Activated CD8-positive, alpha-beta memory T cell treated with anti-CD3 and anti-CD28 coated beads for 48 hours (primary cell): ENCODE data around the gene AXIN1.
"Not testable (repeated sequence)": the region's sequence is repeated elsewhere in the genome, so short reads cannot be mapped to it uniquely, and the experiment has no call there.

Experiments used
- DNase-seq, 3 experiments: peaks; one replicate each; pipeline ENCODE4 v3.0.0-alpha.2; 2020; ENCODE audit warnings: low read depth in 2 of 3, low spot score in 2 of 3

AXIN1 gene, protein sequence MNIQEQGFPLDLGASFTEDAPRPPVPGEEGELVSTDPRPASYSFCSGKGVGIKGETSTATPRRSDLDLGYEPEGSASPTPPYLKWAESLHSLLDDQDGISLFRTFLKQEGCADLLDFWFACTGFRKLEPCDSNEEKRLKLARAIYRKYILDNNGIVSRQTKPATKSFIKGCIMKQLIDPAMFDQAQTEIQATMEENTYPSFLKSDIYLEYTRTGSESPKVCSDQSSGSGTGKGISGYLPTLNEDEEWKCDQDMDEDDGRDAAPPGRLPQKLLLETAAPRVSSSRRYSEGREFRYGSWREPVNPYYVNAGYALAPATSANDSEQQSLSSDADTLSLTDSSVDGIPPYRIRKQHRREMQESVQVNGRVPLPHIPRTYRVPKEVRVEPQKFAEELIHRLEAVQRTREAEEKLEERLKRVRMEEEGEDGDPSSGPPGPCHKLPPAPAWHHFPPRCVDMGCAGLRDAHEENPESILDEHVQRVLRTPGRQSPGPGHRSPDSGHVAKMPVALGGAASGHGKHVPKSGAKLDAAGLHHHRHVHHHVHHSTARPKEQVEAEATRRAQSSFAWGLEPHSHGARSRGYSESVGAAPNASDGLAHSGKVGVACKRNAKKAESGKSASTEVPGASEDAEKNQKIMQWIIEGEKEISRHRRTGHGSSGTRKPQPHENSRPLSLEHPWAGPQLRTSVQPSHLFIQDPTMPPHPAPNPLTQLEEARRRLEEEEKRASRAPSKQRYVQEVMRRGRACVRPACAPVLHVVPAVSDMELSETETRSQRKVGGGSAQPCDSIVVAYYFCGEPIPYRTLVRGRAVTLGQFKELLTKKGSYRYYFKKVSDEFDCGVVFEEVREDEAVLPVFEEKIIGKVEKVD

DNA sequence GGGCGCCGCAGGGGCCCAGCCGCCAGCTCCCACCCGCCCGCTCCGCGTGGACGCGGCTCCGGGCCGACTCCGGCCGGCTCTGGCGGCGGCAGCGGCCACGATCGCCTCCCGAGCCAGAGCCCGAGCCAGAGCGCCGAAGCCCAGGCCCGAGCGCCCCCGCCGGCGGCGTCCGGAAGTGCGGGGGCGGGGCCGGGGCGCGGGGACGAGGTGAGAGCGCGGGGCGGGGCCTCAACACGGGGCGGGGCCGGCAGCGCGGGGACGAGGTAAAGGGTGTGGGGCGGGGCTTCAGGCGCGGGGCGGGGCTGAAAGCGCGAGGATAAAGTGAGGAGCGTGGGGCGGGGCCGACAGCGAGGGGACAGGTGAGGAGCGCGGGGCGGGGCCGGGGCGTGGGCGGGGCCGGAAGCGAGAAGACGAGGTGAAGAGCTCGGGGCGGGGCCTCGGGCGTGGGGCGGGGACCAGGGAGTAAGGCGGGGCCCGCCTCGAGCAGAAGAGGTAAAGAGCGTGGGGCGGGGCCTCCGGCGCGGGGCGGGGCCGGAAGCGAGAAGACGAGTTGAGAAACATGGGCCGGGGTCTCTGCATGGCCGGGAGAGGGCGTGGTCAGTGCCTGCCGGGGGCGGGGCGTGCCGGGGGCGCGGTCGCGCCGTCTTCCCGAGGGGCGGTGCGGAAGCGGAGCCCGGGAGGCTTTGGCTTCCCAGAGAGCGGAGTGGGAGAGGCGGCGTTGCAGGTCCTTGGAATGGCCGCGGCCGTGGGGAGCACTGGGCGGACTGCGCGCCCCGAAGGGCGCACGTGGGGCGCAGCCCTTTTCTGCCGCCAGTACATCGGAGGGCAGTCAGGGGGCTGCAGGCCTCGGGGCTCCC lies at the start of gene AXIN1:
Gene AXIN1, minus strand, starts transcription at position 177 of the 857 bp plus-strand sequence. CDS start 5,698 bp downstream, outside the sequence.
- DNase-seq = peak; percentile 99 to 100 (median 100)

DNA sequence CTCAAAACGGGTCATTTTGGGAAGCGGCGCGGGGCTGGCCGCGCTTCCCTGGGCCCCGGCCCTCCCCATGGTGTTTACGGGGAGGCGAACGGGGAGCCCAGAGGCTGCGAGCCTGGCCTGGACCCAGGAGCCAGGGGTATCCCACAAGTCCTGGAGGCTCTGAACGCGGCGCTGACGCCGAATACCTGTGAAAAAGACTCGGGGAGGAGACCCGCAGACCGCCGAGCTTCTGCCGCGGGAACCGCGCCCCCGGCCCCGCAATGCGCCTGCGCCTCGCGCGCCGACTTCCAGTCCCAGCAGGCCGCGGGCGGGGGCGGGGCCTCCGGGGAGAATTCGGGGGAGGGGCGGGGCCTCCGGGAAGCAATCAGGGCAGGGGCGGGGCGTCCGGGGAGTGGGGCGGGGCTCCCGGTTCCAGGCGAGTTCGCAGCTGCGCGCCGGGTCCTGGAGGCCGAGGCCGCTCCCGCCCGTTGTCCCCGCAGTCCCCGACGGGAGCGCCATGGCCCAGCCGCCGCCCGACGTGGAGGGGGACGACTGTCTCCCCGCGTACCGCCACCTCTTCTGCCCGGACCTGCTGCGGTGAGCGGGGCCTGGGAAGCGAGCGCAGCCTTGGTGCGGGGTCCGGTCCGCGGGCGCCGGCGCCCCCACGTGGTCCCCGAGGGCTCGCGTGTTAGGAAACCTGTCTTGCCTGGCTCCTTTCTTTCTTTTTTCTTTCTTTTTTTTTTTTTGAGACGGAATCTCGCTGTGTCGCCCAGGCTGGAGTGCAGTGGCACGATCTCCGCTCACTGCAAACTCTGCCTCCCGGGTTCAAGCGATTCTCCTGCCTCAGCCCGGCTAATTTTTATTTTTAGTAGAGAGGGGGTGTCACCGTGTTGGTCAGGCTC lies 49.2 kb upstream of the AXIN1 start, which contains the start of gene DECR2:
Gene DECR2, plus strand, starts transcription at position 418 of the 881 bp plus-strand sequence. Its CDS starts 79 bp downstream, at position 497.
- DNase-seq = peak; percentile 96 to 100 (median 98)

DNA sequence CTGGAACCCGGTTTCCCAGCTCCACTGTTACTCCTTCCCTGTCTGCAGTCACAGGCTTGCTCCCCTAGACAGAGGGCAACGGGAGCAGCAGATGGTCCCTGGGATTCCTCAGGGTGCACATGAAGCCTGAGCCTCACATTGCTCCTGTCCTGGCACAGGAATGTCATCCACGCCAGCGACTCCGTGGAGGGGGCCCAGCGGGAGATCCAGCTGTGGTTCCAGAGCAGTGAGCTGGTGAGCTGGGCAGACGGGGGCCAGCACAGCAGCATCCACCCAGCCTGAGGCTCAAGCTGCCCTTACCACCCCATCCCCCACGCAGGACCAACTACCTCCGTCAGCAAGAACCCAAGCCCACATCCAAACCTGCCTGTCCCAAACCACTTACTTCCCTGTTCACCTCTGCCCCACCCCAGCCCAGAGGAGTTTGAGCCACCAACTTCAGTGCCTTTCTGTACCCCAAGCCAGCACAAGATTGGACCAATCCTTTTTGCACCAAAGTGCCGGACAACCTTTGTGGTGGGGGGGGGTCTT lies 47.6 kb upstream of the AXIN1 start:
- no peak for DNase-seq

DNA sequence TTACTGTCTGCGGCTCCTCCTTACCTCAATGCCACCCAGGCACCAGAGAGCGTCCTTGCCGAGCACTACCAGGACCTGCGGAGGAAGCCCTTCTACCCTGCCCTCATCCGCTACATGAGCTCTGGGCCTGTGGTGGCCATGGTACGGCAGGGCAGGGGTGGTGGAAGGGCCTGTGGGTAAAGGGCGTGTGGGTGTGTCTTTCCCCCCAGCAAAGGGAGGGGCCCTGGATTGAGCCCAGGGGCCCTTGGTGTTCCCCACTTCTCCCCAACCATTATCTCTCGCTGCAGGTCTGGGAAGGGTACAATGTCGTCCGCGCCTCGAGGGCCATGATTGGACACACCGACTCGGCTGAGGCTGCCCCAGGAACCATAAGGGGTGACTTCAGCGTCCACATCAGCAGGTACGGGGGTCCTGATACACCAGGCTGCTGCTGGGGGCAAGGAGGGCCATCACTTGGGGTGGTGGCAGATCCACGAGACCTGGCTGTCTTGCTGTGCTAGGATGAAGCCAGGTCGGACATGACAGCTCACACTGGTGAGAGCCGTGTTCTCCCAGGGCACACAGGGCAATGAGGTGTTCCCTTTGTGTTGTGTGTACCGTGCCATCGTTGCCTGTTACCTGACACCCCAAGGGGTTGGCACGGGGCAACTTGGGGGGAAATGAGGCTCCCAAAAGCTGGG lies 47.0 kb upstream of the AXIN1 start:
- no peak for DNase-seq

DNA sequence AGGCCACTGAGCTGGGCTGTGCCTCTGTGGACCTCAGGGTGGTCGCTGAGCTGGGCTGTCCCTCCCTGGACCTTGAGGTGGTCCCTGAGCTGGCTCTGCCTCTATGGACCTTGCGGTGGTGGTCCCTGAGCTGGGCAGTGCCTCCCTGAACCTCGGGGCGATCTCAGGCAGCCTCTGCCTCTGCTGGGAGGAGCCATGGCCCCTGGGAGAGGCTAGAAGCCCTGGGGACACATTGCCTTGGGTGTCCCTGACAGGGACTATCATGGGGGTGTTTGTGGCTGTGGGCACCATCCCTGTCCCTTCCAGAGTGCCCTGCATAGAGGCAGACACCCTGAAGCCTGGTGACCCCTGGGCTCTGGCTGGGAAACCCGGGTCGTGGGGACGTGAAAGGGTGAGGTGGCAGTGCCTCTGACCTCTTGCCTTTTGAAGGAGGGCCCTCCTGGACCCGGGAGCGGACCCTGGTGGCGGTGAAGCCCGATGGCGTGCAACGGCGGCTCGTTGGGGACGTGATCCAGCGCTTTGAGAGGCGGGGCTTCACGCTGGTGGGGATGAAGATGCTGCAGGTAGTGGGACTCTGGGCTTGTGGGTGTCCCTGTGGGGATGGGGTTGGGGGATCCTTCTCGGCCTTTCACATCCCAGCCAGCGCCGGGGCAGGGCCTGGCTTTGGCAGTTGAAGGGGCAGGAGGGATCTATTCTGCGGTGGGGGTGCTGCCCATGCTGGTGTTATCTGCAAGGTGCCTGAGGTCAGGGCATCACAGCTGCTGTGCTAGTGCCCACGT lies 46.2 kb upstream of the AXIN1 start:
- DNase-seq = no peak

DNA sequence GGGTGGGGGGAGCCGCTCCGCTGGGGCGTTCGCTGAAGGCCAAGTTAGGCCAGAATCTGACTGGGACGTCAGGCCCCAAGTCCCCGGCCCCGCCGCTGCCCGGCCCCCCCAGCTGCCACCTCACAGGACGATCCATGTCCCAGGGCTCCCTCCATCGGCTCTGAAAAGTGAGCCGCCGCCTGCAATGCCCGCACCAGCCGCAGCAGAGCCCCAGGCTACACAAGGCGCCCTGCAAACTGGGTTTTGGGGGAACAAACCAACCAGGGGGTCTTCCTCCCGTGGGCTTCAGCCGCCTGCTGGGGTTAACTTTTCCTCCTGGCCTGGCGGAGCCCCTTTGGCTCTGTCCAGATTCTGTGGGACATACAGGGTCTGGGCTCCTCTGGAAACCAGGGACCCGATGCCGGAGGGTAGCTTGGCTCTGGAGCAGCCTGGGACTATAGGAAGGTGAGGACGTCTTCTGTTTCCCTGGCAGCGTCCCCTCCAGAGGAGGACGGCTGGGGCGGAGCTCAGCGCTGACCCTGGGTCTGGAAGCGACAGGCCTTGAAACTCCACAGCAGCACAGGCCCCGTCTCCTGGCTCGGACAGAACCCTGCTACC lies 45.3 kb upstream of the AXIN1 start:
- no peak for DNase-seq

DNA sequence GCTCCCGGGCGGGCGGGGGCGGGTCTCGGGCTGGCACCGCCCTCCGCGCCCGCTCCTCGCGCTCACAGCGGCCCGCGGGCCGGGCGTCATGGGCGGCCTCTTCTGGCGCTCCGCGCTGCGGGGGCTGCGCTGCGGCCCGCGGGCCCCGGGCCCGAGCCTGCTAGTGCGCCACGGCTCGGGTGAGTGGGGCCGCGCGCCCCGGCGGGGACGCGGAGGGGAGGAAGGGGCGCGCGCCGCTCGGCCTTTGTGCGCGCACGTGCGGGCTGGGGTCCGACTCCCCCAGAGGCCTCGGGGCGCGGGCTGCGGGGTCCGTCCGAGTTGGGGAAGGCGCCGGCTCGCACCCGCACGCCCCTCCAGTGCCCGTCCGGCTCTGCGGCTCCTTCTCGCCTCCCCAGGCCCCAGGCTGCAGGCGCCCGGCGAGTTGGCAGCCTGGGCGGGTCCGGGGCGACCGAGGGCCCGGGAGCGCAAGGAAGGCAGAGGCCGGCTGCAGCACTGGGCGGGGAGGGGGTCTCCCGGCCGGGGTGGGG lies 44.7 kb upstream of the AXIN1 start, which contains the start of gene NME4:
Gene NME4, plus strand, starts transcription at position 65 of the 527 bp plus-strand sequence. Its CDS starts 24 bp downstream, at position 89.
- DNase-seq = no peak

DNA sequence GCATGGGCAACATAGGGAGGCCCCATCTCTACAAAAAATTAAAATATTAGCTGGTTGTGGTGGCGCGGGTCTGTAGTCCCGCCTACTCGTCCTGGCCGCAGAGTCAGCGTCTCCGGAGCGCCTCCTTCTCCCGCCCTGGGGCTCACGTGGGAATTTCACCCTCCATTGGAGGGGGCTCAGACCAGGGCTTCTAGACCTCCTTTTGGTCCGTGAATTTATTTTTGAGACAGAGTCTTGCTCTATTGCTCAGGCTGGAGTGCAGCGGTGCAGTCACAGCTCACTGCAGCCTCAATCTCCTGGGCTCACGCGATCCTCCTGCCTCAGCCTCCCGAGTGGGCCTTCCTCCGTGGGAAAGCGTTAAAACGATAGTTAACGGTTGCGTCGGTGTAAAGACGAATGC lies 44.1 kb upstream of the AXIN1 start:
- no peak for DNase-seq

DNA sequence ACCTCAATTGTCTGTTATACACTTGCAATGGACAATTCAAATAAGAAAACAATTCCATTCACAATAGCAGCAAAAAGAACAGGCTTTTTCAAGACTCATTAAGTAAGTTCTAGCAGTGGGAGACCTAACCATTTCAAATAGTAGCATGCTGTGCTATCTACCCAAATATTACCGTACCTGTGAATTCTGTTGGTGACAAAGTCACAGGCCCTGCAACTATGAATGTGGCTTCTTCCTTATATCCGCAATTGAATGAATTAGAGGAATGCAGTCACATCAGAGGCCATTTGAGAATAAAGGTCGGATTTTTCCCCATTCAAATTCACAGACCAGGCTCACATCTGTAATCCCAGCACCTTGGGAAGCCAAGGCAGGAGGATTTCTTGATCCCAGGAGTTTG lies 43.7 kb upstream of the AXIN1 start:
- DNase-seq = no peak

DNA sequence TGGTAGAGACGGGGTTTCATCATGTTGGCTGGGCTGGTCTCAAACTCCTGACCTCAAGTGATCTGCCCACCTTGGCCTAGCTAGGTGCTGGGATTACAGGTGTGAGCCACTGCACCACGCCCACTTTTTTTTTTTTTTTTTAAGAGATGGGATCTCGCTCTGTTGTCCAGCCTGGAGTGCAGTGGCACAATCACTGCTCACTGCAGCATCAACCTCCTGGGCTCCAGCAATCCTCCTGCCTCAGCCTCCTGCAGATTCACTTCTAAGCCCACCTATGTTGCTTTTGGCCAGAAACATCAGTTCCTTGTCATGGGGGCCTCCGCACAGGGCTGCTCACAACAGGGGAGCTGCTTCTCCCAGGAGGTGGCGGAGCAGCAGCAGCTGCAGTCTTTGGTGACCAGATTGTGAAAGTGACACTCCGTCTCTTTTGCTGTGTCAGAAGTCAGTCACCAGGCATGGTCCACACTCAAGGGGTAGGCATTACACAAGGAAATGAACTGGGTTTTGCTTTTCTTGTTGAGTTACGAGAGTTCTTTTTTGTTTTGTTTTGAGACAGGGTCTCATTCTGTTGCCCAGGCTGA lies 40.0 kb upstream of the AXIN1 start:
- DNase-seq = no peak

DNA sequence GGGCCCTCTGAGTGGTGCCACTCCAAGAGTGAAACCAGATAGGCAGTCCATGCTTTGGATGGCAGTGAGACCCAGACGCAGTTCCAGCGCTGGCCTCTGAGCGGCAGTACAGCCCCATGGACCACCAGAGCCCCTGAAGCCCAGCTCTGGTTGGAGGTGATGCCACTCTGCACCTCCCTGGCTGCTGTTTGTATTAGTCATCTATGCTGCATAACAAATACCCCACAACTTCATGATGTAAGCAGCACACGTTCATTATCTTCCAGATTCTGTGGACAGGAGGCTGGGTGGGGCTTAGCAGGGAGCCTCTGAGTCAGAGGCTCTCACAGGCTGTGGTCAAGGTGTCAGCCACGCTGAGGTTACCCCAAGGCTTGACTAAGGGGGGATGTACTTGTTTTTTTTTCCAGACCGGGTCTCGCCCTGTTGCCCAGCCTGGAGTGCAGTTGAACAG lies 39.4 kb upstream of the AXIN1 start:
- peak; percentile 74 to 85 (median 81) for DNase-seq

DNA sequence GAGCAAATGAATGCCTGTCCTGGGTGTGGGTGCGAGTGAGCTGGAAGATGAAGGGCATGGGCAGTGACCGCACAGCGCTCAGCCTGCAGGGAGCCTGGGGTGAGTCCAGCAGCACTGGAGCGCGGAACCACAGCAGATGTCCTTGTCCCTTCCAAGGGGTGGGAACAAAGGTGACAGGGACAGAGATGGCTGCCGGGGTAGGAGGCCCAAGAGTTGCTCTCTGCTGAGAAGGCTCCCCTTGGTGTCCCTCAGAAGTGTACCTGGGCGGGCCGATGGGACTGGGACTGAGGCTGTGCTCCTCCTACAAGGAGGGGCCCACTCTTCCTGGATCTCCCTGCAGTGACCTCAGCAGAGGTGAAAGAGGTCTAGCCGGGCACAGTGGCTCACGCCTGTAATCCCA lies 36.8 kb upstream of the AXIN1 start:
- no peak for DNase-seq

DNA sequence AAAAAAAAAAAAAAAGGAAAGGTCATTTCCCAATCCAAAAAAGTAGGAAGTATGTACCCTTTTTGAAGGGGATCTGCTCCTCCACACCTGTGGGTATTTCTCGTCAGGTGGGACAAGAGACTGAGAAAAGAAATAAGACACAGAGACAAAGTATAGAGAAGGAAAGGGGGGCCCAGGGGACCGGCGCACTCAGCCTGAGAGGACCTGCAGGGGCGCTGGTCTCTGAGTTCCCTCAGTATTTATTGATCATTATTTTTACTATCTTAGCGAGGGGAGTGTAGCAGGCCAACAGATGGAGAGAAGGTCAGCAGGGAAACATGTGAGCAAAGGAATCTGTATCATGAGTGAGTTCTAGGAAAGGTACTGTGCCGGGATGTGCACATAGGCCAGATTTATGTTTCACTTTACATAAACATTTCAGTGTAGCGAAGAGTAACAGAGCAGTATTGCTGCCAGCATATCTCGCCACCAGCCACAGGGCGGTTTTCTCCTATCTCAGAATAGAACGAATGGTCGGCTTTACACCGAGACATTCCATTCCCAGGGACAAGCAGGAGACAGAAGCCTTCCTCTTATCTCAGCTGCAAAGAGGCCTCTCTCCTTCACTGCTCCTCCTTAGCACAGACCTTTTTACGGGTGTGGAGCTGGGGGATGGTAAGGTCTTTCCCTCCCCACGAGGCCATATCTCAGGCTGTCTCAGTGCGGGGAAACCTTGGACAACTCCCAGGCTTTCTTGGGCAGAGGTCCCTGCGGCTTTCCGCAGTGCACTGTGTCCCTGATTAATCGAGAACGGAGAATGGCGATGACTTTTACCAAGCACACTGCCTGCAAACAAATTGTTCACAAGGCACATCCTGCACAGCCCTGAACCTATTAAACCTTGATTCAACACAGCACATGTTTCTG lies 35.5 kb upstream of the AXIN1 start:
- DNase-seq = not testable (repeated sequence)

DNA sequence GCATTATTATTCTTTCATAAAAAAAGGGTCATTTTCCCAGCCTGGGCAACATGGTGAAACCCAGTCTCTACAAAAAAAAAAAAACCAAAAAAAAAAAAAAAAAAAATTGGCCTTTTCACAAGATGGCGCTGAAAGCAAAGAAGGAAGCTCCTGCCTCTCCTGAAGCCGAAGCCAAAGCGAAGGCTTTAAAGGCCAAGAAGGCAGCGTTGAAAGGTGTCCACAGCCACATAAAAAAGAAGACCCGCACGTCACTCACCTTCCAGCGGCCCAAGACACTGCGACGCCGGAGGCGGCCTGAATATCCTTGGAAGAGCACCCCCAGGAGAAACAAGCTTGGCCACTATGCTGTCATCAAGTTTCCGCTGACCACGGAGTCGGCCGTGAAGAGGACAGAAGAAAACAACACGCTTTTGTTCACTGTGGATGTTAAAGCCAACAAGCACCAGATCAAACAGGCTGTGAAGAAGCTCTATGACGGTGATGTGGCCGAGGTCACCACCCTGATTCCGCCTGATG lies 34.2 kb upstream of the AXIN1 start:
- DNase-seq = no peak

DNA sequence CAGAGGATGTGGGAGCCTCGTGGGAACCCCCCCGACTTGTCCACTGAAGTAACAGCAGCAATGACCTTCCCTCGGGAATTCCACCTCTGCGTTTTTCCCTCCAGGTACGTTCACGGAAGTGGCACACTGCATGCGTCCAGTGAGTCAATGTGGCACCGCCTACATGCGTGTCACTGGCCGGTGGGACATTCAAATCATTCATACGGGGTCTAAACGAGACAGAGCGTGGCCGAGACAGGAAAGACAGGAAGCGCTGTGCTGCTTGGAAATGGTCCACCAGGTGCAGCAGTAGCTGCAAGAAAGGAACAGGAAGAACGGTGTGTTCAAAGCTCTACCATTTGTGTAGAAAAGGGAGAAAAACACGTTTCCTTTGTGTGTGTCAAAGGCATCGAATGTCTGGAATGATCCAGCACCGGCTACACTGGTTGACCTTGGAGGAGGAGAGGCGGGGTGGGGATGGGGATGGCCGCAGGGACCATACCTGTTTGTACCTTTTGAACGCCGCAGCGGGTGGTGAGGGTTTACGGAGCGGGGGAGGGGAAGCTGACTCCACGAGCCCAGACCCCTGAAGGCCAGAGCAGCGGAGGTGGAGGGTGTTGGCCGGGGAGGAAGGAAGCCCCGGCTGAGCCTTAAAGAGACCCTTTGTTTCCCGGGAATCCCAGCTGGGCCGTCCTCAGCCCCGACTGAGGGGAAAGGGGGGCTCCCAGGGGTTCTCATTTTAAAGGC lies 31.0 kb upstream of the AXIN1 start:
- DNase-seq = peak in 1 of 3 experiments; percentile 34
